Inflammatory macrophage treated with lipopolysaccharide for 4 hours (primary cell): Measurements from ENCODE around the gene UBE3B.

Experiments
- DNase-seq: peaks from one replicate; pipeline ENCODE4 v3.0.0-alpha.2; 2020

The UBE3B gene

GRCh38 chr12:109475121-109475520 is 2.3 kb upstream of the UBE3B start:
- no peak for DNase-seq

- DNase-seq, result no peak
Measured at GRCh38 chr12:109475993-109476806, 1.2 kb upstream of the UBE3B start.

- DNase-seq, result no peak
Measured at GRCh38 chr12:109476807-109477184, 638 bp upstream of the UBE3B start.

- no peak for DNase-seq
Measured at GRCh38 chr12:109477963-109478315, 505 bp downstream of the UBE3B start.

- no peak for DNase-seq
Measured at GRCh38 chr12:109479761-109480160, 2.3 kb downstream of the UBE3B start.

- DNase-seq, result no peak
Measured at GRCh38 chr12:109480356-109480755, 2.9 kb downstream of the UBE3B start.

GRCh38 chr12:109481863-109482262 is 4.4 kb downstream of the UBE3B start:
- no peak for DNase-seq

GRCh38 chr12:109482491-109482890 is 5.1 kb downstream of the UBE3B start:
- no peak for DNase-seq

- no peak for DNase-seq
Measured at GRCh38 chr12:109482894-109483293, 5.5 kb downstream of the UBE3B start.

GRCh38 chr12:109483346-109483745 is 5.9 kb downstream of the UBE3B start:
- DNase-seq, result no peak

- no peak for DNase-seq
Measured at GRCh38 chr12:109485201-109485600, 7.8 kb downstream of the UBE3B start.

GRCh38 chr12:109487181-109488050 is 10.0 kb downstream of the UBE3B start:
- DNase-seq, result no peak

GRCh38 chr12:109488051-109488665 is 10.7 kb downstream of the UBE3B start:
- DNase-seq, result no peak

GRCh38 chr12:109489016-109489954 is 11.9 kb downstream of the UBE3B start:
- no peak for DNase-seq

GRCh38 chr12:109489955-109490565 is 12.6 kb downstream of the UBE3B start:
- DNase-seq, result no peak

- DNase-seq, result no peak
Measured at GRCh38 chr12:109491671-109492070, 14.2 kb downstream of the UBE3B start.

GRCh38 chr12:109492371-109492770 is 14.9 kb downstream of the UBE3B start:
- DNase-seq, result no peak

GRCh38 chr12:109493090-109493489 is 15.7 kb downstream of the UBE3B start:
- DNase-seq, result no peak

- DNase-seq, result no peak
Measured at GRCh38 chr12:109493938-109494337, 16.5 kb downstream of the UBE3B start.

- no peak for DNase-seq
Measured at GRCh38 chr12:109494348-109494881, 17.0 kb downstream of the UBE3B start.

GRCh38 chr12:109495012-109495411 is 17.6 kb downstream of the UBE3B start:
- no peak for DNase-seq

GRCh38 chr12:109496306-109496705 is 18.9 kb downstream of the UBE3B start:
- DNase-seq, result no peak
